GM12875 (cell line): ENCODE measurements around the gene ECT2L.

ENCODE experiments used
- H3K4me3 ChIP-seq: one replicate; pipeline ENCODE4 v1.5.1; 2011; ENCODE audit warnings: low read depth, low read length, control low read depth
- TF ChIP-seq, protein P1 (sequence below): IDR thresholded peaks from 2 replicates; pipeline ENCODE4 v1.5.1; 2011; ENCODE audit warnings: low read depth, mild to moderate bottlenecking, control low read depth, inconsistent platforms, low read length, moderate library complexity, borderline replicate concordance; ENCODE audit not compliant: insufficient read depth

The ECT2L gene

DNA sequence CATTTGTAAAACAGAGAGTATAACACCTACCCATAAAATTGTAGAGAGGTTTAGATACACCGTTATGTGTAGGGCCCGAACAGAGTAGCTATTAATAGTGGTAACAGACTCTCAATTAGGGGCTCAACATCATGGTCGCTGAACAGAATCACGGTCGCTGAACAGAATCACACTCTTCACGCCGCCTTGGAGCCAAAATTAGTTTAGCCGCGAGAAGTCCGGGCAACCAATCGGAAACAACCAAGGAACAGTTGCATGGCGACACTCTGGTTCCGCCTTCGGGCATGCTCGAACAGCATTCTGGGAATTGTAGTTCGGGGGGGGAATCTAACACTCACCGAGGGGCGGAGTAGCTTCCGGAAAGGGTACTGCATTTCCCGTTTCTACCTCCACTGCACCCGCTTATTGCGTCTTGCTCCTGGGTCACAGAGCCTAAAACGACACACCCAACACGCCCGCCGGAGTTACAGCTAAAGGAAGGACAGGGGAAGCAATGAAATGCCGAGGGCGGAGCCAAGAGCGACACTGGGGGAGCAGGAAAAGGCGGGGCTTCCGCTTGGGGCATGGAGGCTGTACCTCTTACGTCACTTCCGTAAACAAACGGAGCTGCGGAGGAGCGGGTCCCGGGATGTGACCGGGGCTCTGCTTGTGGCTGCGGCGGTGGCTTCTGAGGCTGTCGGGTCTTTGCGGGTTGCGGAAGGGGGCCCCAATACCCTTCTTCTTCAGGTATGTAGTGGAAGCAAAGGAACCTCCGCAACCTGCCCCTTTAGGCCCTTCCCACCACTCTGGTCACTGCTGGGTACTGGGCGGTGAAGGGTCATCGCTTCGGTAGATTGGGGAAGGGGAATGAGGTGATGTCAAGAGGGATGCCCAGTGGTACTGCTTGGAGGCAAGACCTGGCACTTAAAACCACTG is 22.5 kb upstream of the ECT2L start, which contains the start of gene CCDC28A:
Gene CCDC28A, plus strand, starts transcription at position 593 of the 915 bp plus-strand sequence. CDS start 2,352 bp downstream, outside the sequence.
- TF ChIP-seq, protein P1, sequence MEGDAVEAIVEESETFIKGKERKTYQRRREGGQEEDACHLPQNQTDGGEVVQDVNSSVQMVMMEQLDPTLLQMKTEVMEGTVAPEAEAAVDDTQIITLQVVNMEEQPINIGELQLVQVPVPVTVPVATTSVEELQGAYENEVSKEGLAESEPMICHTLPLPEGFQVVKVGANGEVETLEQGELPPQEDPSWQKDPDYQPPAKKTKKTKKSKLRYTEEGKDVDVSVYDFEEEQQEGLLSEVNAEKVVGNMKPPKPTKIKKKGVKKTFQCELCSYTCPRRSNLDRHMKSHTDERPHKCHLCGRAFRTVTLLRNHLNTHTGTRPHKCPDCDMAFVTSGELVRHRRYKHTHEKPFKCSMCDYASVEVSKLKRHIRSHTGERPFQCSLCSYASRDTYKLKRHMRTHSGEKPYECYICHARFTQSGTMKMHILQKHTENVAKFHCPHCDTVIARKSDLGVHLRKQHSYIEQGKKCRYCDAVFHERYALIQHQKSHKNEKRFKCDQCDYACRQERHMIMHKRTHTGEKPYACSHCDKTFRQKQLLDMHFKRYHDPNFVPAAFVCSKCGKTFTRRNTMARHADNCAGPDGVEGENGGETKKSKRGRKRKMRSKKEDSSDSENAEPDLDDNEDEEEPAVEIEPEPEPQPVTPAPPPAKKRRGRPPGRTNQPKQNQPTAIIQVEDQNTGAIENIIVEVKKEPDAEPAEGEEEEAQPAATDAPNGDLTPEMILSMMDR = no peak

DNA sequence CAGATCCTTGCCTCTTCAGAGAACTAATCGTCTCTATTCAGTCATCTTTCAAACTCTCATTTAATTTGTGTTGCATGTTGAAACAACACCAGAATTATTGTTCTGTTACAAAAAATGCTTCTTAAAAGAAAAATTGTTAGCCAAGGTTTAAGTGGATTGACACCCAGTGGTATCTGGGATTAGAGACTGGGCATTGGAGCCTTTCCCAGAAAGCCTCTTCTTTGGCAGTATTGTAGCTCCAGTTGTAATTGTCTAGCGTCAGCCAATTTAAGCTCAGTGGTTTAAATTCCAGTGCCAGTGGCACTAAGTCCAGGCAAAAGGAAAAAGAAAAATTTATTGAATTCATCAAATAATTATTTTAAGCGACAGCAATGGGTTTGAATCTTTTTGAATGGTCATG is 21.5 kb upstream of the ECT2L start:
- H3K4me3 ChIP-seq = no peak overlapping the region

More for the DNA sequence above, 22.5 kb upstream of the ECT2L start, which contains the start of gene CCDC28A:
- peak within 1 kb of the TSS; percentile 59 for H3K4me3 ChIP-seq

DNA sequence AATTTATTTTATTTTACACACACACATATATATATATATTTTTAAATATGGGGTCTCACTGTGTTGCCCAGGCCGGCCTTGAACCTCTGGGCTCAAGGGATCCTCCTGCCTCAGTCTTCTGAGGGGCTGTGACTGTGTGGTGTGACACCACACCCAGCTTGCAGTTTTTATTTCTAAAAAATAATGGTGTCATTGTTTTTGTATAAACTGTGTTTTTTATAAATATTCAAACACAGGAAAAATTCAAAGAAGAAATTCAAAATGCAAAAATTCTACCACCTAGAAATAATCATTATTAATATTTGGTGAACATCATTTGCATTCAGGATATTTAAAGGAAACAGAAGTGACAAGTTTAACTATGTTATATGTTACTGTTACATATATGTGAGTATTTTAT is 19.2 kb upstream of the ECT2L start:
- TF ChIP-seq, protein P1 = no peak
- no peak overlapping the region for H3K4me3 ChIP-seq

More for the DNA sequence above, 21.5 kb upstream of the ECT2L start:
- TF ChIP-seq, protein P1 = no peak

DNA sequence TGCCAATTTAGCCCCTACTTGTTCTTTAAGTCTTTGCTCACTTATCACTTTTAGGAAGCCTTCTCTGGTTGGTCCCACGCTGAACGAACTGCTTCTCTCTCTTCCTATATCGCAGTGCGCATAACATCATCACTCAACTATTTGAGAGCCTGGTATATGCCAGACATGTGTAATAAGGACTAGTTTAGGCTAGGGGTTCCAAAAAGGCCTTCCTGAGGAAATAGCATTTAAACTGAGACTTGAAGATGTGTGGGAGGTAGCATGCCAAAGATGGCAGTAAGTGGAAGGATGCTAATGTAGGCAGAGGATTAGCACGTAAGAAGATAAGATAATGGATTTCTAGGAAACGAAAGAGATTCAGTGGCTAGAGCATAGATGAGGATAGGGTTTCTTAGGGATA is 17.6 kb upstream of the ECT2L start:
- TF ChIP-seq, protein P1 = no peak
- no peak overlapping the region for H3K4me3 ChIP-seq

DNA sequence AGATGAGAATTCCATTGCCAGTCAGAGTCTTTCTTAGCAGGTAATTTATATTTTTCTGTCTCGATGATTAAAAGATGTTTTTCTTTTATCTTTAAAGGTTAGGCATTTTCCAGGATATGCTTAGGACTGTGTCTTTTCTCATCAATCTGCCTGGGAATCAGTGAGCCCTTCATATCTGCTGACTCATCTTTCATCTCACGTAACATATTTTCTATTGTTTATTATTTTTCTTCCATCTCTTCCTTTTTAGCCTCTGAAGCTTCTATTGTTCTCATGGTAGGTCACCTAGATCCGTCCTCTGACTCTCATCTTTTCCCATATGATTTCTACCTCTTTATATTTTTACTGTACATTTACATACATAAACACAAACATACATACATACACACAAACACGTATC is 13.6 kb upstream of the ECT2L start:
- TF ChIP-seq, protein P1 = no peak
- no peak overlapping the region for H3K4me3 ChIP-seq

DNA sequence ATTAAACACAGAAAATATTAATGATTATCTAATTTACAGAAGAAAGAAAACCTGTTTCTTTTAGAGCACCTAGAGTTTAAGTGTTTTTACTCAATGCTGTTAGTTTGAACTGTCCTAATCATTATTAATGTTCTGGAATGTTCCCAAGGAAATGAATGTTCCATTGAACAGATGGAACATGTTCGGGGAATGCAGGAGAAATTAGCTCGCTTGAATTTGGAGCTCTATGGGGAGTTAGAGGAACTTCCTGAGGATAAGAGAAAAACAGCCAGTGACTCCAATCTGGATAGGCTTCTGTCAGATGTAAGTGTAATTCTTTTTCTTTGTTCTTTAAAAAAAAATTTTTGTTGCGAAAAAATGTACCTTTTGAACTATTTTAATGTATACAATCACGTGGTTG is 10.8 kb upstream of the ECT2L start:
- no peak overlapping the region for H3K4me3 ChIP-seq
- TF ChIP-seq, protein P1 = no peak

DNA sequence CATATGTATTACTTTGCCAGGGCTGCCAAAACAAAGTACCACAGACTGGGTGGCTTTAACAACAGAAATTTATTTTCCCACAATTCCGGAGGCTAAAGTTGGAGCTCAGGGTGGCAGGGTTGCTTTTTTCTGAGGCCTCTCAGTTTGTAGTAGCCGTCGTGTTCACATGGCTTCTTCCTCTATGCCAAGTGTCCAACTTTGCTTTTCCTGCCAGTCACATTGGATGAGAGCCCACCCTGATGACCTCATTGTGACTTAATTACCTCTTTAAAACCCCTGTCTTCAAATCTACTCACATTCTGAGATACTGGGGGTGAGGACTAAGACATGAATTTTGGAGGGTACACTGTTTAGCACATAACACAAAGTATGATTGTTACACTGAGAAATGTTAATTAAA is 9.9 kb upstream of the ECT2L start:
- no peak overlapping the region for H3K4me3 ChIP-seq
- TF ChIP-seq, protein P1 = no peak
